Measurements from ENCODE around the gene CNN2.

GRCh38 chr19:1027650-1028061 lies 1.2 kb downstream of the CNN2 start:
- TF ChIP-seq SP1 (IDR thresholded peaks at IDR 0.05; ENCODE audit: low read depth, low read length): no peak
- TF ChIP-seq CHD1 (IDR thresholded peaks at IDR 0.05; ENCODE audit: low read depth, low read length): no peak
- no peak for TF ChIP-seq CTCF (IDR thresholded peaks at IDR 0.05; ENCODE audit: control extremely low read depth in 1 of 3, insufficient read depth in 1 of 3, low read depth in 1 of 3, low read length in 3 of 3)
- TF ChIP-seq MAX (IDR thresholded peaks at IDR 0.05): no peak
- no peak for TF ChIP-seq SP4 (IDR thresholded peaks at IDR 0.05; ENCODE audit: low read length)
- TF ChIP-seq GABPA (IDR thresholded peaks at IDR 0.05; ENCODE audit: borderline replicate concordance, insufficient read depth, low read length): no peak
- TF ChIP-seq JUND (IDR thresholded peaks at IDR 0.05; ENCODE audit: low read length): no peak
- TF ChIP-seq RFX5 (IDR thresholded peaks at IDR 0.05; ENCODE audit: borderline replicate concordance, low read depth, low read length): no peak
- no peak for TF ChIP-seq KDM5A (IDR thresholded peaks at IDR 0.05; ENCODE audit: low read length)

All from H1 (cell line).